ENCODE data around the gene RDH16.
"Not testable (repeated sequence)": the region's sequence is repeated elsewhere in the genome, so short reads cannot be mapped to it uniquely, and the experiment has no call there.

Gene RDH16

GRCh38 chr12:56916296-56916995 lies 41.0 kb downstream of the RDH16 start:
- no peaks in the 10 kb centered on the region for H3K4me1 Mint-ChIP-seq
- no peak overlapping the region for H3K27ac Mint-ChIP-seq
- TF ChIP-seq, protein P1, sequence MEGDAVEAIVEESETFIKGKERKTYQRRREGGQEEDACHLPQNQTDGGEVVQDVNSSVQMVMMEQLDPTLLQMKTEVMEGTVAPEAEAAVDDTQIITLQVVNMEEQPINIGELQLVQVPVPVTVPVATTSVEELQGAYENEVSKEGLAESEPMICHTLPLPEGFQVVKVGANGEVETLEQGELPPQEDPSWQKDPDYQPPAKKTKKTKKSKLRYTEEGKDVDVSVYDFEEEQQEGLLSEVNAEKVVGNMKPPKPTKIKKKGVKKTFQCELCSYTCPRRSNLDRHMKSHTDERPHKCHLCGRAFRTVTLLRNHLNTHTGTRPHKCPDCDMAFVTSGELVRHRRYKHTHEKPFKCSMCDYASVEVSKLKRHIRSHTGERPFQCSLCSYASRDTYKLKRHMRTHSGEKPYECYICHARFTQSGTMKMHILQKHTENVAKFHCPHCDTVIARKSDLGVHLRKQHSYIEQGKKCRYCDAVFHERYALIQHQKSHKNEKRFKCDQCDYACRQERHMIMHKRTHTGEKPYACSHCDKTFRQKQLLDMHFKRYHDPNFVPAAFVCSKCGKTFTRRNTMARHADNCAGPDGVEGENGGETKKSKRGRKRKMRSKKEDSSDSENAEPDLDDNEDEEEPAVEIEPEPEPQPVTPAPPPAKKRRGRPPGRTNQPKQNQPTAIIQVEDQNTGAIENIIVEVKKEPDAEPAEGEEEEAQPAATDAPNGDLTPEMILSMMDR (IDR thresholded peaks at IDR 0.05; ENCODE audit: unreplicated experiment in 3 of 3) = no peak
- peaks cover 6% of the 10 kb centered on the region for H3K27me3 Mint-ChIP-seq (ENCODE audit: low read depth)
- peaks cover 10% of the 10 kb centered on the region for H3K9me3 Mint-ChIP-seq
- no peaks in the 10 kb centered on the region for H3K36me3 Mint-ChIP-seq (ENCODE audit: low read depth)
- no peak overlapping the region for H3K4me3 Mint-ChIP-seq

DNA sequence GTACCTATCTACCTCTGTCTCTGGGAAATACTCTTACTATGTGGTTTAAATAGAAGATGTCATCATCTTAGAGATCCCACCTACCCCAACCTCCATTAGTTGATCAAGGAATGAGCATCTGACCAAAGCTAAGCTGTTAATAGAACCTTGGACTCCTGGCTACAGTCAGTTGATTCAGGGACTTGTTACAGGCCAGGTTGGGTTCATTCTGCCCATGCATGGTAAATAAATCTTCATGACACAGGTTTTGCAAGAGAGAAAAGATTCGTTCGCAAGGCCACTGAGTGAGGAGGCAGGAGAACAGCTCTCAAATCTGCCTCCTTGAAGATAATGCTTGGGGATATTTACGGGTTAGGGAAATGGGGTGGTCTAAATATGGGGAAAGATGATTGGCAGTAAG lies 42.7 kb downstream of the RDH16 start:
- H3K4me3 Mint-ChIP-seq = no peak overlapping the region

DNA sequence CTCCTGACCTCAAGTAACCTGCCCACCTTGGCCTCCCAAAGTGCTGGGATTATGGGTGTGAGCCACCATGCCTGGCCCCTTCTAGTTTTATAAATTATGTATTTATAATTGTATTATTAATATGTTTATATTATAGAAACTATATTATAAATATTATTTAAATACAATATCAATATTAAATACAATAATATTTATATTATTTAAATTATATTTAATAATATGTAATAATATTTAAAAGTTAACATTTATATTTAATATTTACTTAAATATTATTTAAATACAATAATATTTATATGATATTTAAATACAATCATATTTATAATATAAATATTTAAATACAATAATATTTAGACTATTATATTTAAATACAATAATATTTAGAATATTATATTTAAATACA lies 43.2 kb downstream of the RDH16 start:
- Mint-ChIP-seq H3K27me3 (ENCODE audit: low read depth) (peaks cover 6% of the 10 kb centered on the region), H3K27ac (no peak overlapping the region), H3K36me3 (ENCODE audit: low read depth) (no peaks in the 10 kb centered on the region), H3K9me3 (peaks cover 18% of the 10 kb centered on the region), H3K4me3 (no peak overlapping the region), H3K4me1 (no peaks in the 10 kb centered on the region)
- TF ChIP-seq, protein P1 (IDR thresholded peaks at IDR 0.05; ENCODE audit: unreplicated experiment in 3 of 3) = no peak

More for the DNA sequence above, 42.7 kb downstream of the RDH16 start:
- Mint-ChIP-seq H3K4me1 (no peaks in the 10 kb centered on the region), H3K36me3 (ENCODE audit: low read depth) (no peaks in the 10 kb centered on the region), H3K27ac (no peak overlapping the region), H3K9me3 (peaks cover 16% of the 10 kb centered on the region), H3K27me3 (ENCODE audit: low read depth) (peaks cover 6% of the 10 kb centered on the region)
- TF ChIP-seq, protein P1 (IDR thresholded peaks at IDR 0.05; ENCODE audit: unreplicated experiment in 3 of 3) = no peak

GRCh38 chr12:56909403-56909802 lies 48.0 kb downstream of the RDH16 start:
- H3K27ac Mint-ChIP-seq; H3K4me3 Mint-ChIP-seq; H3K36me3 Mint-ChIP-seq (ENCODE audit: low read depth); H3K4me1 Mint-ChIP-seq; H3K27me3 Mint-ChIP-seq (ENCODE audit: low read depth): not testable (repeated sequence)
- H3K9me3 Mint-ChIP-seq = peaks cover 26% of the 10 kb centered on the region

DNA sequence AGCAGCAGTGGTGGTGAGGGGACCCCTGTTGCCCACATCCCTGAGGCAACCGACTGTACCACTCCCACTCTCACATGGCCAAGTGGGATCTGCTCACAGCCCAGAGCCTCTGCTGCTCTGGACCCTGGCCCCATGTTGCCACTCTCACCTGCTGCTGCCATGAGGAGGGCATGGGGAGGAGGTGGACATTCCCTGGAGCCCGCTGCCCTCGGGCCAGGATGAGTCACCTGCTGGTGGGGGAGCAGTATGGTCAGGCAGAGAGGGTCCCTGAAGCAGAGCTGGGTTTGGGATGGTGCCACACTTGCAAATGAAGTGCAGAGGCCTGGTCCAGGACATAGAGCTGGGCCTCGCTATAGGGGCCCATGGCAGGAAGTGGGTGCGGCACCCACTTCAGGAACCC lies 49.3 kb downstream of the RDH16 start:
- Mint-ChIP-seq H3K4me3 (no peak overlapping the region), H3K27me3 (ENCODE audit: low read depth) (peaks cover 3% of the 10 kb centered on the region), H3K27ac (no peak overlapping the region), H3K4me1 (no peaks in the 10 kb centered on the region), H3K9me3 (peaks cover 34% of the 10 kb centered on the region), H3K36me3 (ENCODE audit: low read depth) (no peaks in the 10 kb centered on the region)
- TF ChIP-seq, protein P1 (IDR thresholded peaks at IDR 0.05; ENCODE audit: unreplicated experiment in 3 of 3) = no peak

DNA sequence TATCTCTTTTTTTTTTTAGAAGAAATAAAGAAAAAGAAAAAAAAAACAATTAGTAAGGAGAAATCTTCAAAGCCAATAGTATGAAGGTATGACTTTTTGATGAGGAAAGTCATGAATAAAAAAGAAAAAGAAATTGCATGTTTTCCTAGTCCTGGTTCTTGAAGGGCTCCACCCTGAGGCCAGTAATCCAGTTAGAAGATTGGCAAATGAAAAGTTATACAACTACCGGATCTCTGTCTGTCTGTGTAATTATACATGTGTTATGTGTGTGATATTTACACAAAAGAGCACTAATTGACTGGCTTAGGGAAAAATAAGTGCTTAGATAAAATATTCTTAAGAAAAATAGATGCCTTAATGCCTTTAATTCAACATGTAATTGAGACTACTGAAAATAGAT lies 51.6 kb downstream of the RDH16 start:
- H3K9me3 Mint-ChIP-seq = peaks cover 41% of the 10 kb centered on the region
- H3K27me3 Mint-ChIP-seq (ENCODE audit: low read depth) = no peaks in the 10 kb centered on the region
- TF ChIP-seq, protein P1 (IDR thresholded peaks at IDR 0.05; ENCODE audit: unreplicated experiment in 3 of 3) = no peak
- no peak overlapping the region for H3K4me3 Mint-ChIP-seq
- H3K4me1 Mint-ChIP-seq = no peaks in the 10 kb centered on the region
- no peak overlapping the region for H3K27ac Mint-ChIP-seq
- H3K36me3 Mint-ChIP-seq (ENCODE audit: low read depth) = no peaks in the 10 kb centered on the region
